Measurements from ENCODE around the gene SRPRB. TPM values are rescaled to one million over a fixed set of nuclear protein-coding genes. Genes with fewer than 3 reads are reported as not detected.

The SRPRB gene
- polyA plus RNA-seq, 2 of the 4 experiments (the other 2 are of a cell fraction) = 41.9 to 64.6 TPM

DNA sequence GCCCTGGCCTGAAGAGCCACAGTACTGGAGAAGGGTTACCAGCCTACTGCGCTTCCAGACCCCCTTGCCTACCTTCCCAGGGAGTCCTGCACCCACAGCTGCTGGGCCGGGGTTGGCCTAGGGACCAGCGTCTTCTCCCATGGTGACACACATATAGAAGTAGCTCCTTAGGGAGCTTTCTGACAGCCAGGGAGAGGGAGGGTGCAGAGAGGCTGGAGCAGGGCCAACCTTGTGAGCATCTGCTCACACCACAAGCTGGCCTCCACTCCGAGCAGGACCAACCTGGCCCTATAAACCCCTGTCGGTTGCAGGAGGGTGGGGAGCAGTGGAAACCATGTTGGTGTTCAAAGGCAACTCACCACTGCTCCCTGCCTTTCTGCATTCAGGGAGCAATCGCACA is 35.2 kb downstream of the SRPRB start:
- no peak overlapping the region for H3K4me3 ChIP-seq
- TF ChIP-seq KDM1A (IDR thresholded peaks at IDR 0.05; ENCODE audit: low read depth) (no peak), POLR2AphosphoS2 (conservative IDR thresholded peaks at IDR 0.05; ENCODE audit: low read length) (no peak), EHMT2 (IDR thresholded peaks at IDR 0.05; ENCODE audit: low read depth) (no peak), ESRRA (IDR thresholded peaks at IDR 0.05; ENCODE audit: borderline replicate concordance, low read length) (no peak), SMC3 (IDR thresholded peaks at IDR 0.05) (no peak), NR3C1 (IDR thresholded peaks at IDR 0.05) (no peak), GATA3 (IDR thresholded peaks at IDR 0.05; ENCODE audit: borderline replicate concordance) (no peak), EP300 (IDR thresholded peaks at IDR 0.05) (no peak), ZC3H11A (IDR thresholded peaks at IDR 0.05) (no peak), RNF2 (IDR thresholded peaks at IDR 0.05; ENCODE audit: borderline replicate concordance, low read depth) (no peak), ZFP36 (IDR thresholded peaks at IDR 0.05; ENCODE audit: borderline replicate concordance, partially characterized antibody) (no peak)
- TF ChIP-seq, protein P1, sequence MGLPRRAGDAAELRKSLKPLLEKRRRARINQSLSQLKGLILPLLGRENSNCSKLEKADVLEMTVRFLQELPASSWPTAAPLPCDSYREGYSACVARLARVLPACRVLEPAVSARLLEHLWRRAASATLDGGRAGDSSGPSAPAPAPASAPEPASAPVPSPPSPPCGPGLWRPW (IDR thresholded peaks at IDR 0.05) = no peak
- TF ChIP-seq, protein P2, sequence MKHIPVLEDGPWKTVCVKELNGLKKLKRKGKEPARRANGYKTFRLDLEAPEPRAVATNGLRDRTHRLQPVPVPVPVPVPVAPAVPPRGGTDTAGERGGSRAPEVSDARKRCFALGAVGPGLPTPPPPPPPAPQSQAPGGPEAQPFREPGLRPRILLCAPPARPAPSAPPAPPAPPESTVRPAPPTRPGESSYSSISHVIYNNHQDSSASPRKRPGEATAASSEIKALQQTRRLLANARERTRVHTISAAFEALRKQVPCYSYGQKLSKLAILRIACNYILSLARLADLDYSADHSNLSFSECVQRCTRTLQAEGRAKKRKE (CRISPR knock-in tag; IDR thresholded peaks at IDR 0.05; ENCODE audit: low read depth) = no peak
- FAIRE-seq = no peak
- H3K27ac ChIP-seq = no peak overlapping the region
- ChIA-PET CTCF (no interaction called here), POLR2A (no interaction called here)
- ATAC-seq = no peak
- no peaks in the 10 kb centered on the region for H3K4me1 ChIP-seq
- no peaks in the 10 kb centered on the region for H3K9me3 ChIP-seq
- no peak for DNase-seq (ENCODE audit: low read depth in 1 of 2, low spot score in 1 of 2)
- no peak overlapping the region for H3K4me2 ChIP-seq
- whole genome bisulfite sequencing (ENCODE audit: missing lambda C conversion rate) = 60% methylated on average over 2 of the region's 6 CpGs

- DNase-seq (ENCODE audit: low read depth in 1 of 2, low spot score in 1 of 2) = no peak
- TF ChIP-seq CBX2 (IDR thresholded peaks at IDR 0.05; ENCODE audit: borderline replicate concordance, low read depth) (no peak), HOXB13 (CRISPR knock-in tag; IDR thresholded peaks at IDR 0.05; ENCODE audit: low read depth) (no peak), SREBF2 (IDR thresholded peaks at IDR 0.05) (no peak), KDM1A (IDR thresholded peaks at IDR 0.05; ENCODE audit: low read depth) (no peak), REST (IDR thresholded peaks at IDR 0.05) (no peak), GATA3 (IDR thresholded peaks at IDR 0.05; ENCODE audit: borderline replicate concordance) (no peak), FOSL2 (IDR thresholded peaks at IDR 0.05) (no peak), FOSL2 (CRISPR knock-in tag; IDR thresholded peaks at IDR 0.05) (no peak), NR3C1 (IDR thresholded peaks at IDR 0.05) (no peak), TP53 (CRISPR knock-in tag; IDR thresholded peaks at IDR 0.05) (no peak), HOXB5 (CRISPR knock-in tag; IDR thresholded peaks at IDR 0.05) (no peak), POLR2A (IDR thresholded peaks at IDR 0.05; ENCODE audit: low read length) (no peak), MAFK (IDR thresholded peaks at IDR 0.05; ENCODE audit: partially characterized antibody) (no peak), TFCP2L1 (CRISPR knock-in tag; IDR thresholded peaks at IDR 0.05) (no peak)
- H3K9me3 ChIP-seq = no peaks in the 10 kb centered on the region
- POLR2A ChIA-PET = no interaction called here
- H3K27ac ChIP-seq = no peak overlapping the region
- FAIRE-seq = no peak
- no peak overlapping the region for H3K4me3 ChIP-seq
- WGBS (ENCODE audit: missing lambda C conversion rate) = no CpG with 5 or more reads among the region's 8 CpGs
- no peaks in the 10 kb centered on the region for H3K4me1 ChIP-seq
- no peak overlapping the region for H3K4me2 ChIP-seq
- no peak for ATAC-seq
- CTCF ChIA-PET = no interaction called here
These were observed 35.6 kb downstream of the SRPRB start for GRCh38 chr3:133841196-133841595.

All from A549 (cell line).